Stimulated activated effector memory CD8-positive, alpha-beta T cell treated with anti-CD3 and anti-CD28 coated beads, Interleukin-12 subunit alpha, Interleukin-12 subunit beta, amount 100 ng/mL, for 72 hours (primary cell): ENCODE data around the gene SLC12A7.
A peak's percentile ranks its signal among the peaks of the same experiment; 100 is the strongest.
"Not testable (repeated sequence)": the region's sequence is repeated elsewhere in the genome, so short reads cannot be mapped to it uniquely, and the experiment has no call there.

ENCODE experiments used
- ATAC-seq: fragments of 150-1000 bp; cut with Tn5 transposase; 2 replicates; pipeline ENCODE4 v1.10.0; 2021
- DNase-seq, 2 donors: peaks; one replicate each; pipeline ENCODE4 v3.0.0; 2021 to 2022; ENCODE audit warnings: low spot score in 2 of 2
- H3K27ac Mint-ChIP-seq: one replicate; pipeline ENCODE4 v1.8.0; 2022; ENCODE audit warnings: mild to moderate bottlenecking, mixed read lengths
- H3K36me3 Mint-ChIP-seq: one replicate; pipeline ENCODE4 v1.8.0; 2022; ENCODE audit warnings: mild to moderate bottlenecking, mixed read lengths
- H3K4me1 Mint-ChIP-seq: one replicate; pipeline ENCODE4 v1.8.0; 2022; ENCODE audit warnings: mixed read lengths
- H3K4me3 Mint-ChIP-seq: one replicate; pipeline ENCODE4 v1.8.0; 2022; ENCODE audit warnings: mild to moderate bottlenecking, mixed read lengths
- H3K9me3 Mint-ChIP-seq: one replicate; pipeline ENCODE4 v1.8.0; 2022; ENCODE audit warnings: mixed read lengths

The SLC12A7 gene

DNA sequence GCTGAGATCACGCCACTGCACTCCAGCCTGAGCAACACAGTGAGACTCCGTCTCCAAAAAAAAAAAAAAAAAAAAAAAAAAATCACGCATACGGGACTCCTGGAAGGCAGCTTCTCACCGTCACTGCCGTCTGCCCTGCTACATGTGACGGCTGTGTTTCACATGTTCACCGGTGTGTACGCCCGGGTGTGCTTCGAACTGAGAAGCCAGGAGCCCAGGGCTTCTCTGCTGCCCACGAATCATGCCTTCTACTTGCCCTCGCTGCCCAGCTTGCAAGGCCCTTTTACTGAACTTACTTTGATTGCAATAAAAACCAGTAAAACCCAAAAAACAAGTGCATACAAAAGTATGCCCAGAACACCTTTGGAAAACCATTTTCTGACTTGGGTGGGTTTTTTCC lies 109.0 kb downstream of the SLC12A7 start:
- DNase-seq (no peak), ATAC-seq (no peak)
- Mint-ChIP-seq H3K36me3 (no peaks in the 10 kb centered on the region), H3K27ac (no peak overlapping the region), H3K4me1 (peaks cover 25% of the 10 kb centered on the region), H3K9me3 (no peaks in the 10 kb centered on the region), H3K4me3 (no peak overlapping the region)

DNA sequence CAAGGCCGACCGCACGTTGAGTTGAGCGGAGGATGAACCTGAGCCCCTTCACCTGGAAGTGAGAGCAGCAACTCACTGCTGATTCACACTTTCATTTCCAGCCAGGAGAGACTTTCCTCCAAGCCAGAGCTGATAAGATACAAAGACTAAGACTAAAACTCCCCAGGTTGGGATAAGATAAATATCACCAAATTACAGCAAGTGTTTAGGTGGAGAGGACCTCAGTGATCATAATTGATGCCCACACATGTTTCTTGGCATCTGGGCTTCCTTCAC lies 109.7 kb downstream of the SLC12A7 start:
- no peak overlapping the region for H3K4me3 Mint-ChIP-seq
- no peak for DNase-seq

DNA sequence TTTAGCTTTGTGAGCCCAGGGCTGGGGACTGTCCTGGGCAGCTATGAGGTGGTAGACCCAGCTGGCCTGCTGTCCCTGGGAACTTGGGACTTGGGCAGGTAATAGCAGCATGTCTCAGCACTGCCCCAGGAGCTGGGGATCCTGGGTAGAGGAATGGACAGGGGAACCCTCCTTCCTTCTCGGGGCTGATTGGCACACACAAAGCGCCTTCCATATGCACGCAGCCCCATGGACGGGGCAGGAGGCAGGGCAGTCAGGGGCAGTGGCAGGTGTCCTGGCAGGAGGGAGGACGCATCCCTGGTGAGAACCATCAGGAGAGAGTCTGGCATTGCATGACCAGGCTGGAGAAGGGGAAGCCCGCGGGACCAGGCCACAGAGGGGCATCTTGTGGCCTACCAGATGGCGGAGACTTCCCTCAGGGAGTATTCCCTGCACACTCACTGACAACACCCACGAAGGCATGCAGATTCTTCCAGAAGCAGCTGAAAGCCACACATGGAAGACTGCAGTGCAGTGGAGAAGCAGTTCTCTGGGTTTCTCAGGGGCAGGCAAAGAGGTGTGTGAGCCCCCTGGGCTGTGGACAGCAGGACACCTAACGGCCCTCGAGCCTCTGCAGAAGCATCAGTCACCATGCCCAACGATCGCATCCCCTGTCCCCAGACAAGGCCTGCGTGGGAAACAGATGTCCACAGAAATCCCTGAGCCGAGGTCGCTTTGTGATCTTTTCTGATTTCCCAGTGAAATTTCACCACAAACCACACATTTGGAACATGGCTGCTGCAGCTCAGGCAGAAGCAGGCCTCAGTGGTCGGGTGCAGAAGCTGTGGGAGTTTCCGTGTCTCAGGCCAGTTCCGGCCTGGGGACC lies 110.2 kb downstream of the SLC12A7 start:
- ATAC-seq, result no peak
- Mint-ChIP-seq H3K9me3 (no peaks in the 10 kb centered on the region), H3K4me1 (peaks cover 28% of the 10 kb centered on the region), H3K36me3 (no peaks in the 10 kb centered on the region), H3K27ac (no peak overlapping the region), H3K4me3 (no peak overlapping the region)
- DNase-seq, result peak in 1 of 2 donors; percentile 32

More for the DNA sequence above, 109.7 kb downstream of the SLC12A7 start:
- H3K27ac Mint-ChIP-seq, result no peak overlapping the region
- H3K4me1 Mint-ChIP-seq, result peaks cover 23% of the 10 kb centered on the region
- H3K9me3 Mint-ChIP-seq, result no peaks in the 10 kb centered on the region
- no peak for ATAC-seq
- H3K36me3 Mint-ChIP-seq, result no peaks in the 10 kb centered on the region

DNA sequence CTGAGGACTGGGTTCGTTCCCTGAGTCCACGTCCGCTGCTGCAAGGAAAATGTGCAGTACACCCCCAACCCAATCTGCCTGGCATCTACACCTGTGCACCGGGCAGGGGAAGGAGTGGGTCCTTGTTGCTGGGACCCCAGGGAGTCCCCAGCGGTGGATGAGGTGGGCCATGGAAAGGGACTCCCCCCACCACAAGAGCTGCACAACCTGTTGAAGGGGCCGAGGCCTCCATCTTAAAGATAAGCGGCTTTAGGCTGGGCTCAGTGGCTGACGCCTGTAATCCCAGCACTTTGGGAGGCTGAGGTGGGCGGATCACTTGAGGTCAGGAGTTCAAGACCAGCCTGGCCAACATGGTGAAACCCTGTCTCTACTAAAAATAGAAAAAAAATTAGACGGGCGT lies 111.0 kb downstream of the SLC12A7 start:
- H3K4me1 Mint-ChIP-seq, result peaks cover 25% of the 10 kb centered on the region
- not testable (repeated sequence) for H3K4me3 Mint-ChIP-seq, H3K9me3 Mint-ChIP-seq, ATAC-seq, H3K36me3 Mint-ChIP-seq, H3K27ac Mint-ChIP-seq
- peak in 1 of 2 donors; percentile 23 for DNase-seq
